ENCODE results near the gene SYT1.
"Not testable (repeated sequence)": the region's sequence is repeated elsewhere in the genome, so short reads cannot be mapped to it uniquely, and the experiment has no call there.

Gene SYT1

DNA sequence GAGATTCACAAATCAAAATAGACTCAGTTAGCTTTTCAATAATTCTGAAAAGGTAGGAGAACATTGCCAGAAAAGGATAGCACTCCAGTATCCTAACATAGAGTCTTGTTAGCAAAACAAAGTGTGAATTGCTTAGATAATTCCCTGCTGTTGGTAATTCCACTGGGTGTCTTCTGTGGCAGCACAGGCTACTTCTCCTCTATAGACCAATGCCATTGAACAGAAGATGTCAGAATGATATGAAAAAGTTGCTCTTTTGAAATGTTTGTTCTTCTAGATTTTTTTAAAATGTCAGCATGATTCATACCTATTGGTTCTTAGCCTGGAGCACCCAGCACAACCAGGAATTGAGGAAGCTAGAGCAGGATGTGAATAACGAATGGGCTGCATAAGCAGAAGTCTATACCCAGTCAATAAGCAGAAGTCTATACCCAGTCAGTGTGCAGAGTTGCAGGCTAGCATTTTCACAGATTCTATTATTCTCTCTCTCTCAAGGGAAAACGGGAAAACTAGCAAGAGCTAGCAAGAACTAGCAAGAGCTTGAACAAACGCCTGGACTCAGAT is 112.8 kb downstream of the SYT1 start:
- DNase-seq: peak; percentile 2

DNA sequence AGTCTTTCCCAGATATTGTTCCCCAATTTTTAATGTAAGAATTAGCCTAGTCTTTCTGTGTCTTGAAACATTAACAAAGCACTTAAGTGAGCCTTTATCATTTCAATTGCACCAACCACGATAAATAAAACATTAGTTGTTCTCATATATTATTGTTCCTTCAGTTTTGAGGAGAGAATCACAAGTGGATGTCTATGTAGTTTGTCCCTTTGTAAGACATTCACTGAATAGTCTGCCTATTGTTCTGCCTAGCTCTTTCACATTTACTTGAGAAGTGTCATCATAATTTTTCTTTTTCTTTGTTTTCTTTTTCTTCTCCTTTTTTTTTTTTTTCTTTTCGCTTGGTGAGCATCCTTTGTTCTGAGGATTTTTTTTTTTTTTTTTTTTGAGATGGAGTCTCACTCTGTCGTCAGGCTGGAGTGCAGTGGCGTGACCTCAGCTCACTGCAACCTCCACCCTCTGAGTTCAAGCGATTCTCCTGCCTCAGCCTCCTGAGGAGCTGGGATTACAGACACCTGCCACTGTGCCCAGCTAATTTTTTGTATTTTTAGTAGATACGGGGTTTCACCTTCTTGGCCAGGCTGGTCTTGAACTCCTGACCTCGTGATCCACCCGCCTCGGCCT is 129.7 kb downstream of the SYT1 start:
- no peak for DNase-seq

- no peak for DNase-seq
Observed at GRCh38 chr12:79000501-79000900, 135.9 kb downstream of the SYT1 start.

- no peak for DNase-seq
Observed at GRCh38 chr12:79001404-79001803, 136.8 kb downstream of the SYT1 start.

GRCh38 chr12:79006306-79006705 is 141.7 kb downstream of the SYT1 start:
- peak; percentile 6 for DNase-seq

DNA sequence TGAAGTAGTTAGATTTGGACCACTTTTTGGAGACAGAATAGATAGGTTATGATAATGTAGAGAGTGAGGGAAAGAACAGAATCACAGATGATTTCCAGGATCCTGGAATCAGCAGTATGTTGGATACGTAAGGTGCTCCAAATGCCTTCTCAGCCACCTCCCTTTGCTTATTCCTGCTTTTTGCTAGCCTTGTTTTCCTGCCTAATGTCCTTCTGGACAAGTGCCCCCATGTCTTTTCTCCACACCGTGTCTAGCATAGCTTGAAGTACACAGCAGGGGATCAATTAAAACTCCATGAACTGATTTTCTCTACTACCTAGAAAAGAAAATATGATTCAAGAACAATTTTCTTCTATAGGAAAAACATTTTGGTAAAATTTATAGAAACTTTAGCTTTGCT is 144.0 kb downstream of the SYT1 start:
- no peak for DNase-seq

DNA sequence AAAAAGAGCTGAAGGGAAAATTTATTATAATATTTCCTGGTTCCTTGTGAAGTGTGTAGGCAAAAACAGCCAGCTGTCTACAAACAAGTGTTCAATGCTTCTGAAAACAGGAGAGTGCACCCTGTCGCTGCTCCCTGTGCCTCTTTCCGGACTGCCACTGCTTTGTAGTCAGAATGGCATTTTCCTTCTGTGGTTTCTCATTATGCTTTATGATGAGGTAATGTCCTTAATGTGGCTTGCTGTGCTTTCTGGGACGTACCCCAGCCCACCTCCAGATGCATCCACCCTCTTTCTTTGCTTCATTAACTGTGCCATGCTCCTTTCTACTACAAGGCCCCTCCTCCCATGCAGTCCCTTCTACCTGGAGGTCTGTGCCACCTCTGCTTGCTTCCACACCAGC is 148.1 kb downstream of the SYT1 start:
- no peak for DNase-seq

DNA sequence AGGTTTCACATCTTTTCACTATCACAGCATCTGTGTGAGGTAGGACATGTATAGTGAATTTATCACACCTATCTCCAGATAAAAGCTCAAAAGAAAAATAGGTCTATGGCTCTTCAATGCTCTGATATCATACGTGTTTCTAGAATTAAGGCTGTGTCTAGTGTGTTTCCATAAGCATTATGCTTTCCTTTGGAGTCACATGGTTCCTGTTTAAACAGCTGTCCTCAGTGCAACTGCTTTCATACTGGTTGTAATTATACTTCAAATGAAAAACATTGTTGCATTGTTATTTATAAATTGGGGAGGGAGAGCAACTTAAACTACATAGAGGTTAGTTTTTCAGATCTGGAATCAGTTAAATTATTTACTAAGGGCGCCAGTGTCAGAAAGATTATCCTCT is 151.6 kb downstream of the SYT1 start:
- DNase-seq: no peak

GRCh38 chr12:79019672-79020071 is 155.1 kb downstream of the SYT1 start:
- DNase-seq: no peak

- DNase-seq: peak; percentile 2
Observed at GRCh38 chr12:79020106-79020505, 155.5 kb downstream of the SYT1 start.

DNA sequence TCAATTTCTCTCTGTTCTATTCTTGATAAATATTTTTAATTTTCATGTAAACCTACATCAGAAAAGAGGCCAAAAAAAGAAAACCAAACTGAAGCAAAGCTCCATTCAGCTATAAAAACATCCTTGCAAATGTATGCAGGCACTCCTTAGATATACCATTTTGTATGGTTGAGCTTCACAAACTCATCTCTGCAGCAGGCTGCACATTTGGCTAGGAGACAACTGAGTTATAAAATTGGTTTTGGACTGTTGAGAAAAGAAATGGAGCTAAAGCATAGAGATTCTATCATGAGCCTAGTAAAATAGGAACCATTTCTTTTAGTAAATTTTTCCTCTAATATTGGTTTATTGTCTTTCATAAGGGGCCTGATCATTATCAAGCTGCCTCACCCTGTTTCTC is 156.4 kb downstream of the SYT1 start:
- DNase-seq: no peak

DNA sequence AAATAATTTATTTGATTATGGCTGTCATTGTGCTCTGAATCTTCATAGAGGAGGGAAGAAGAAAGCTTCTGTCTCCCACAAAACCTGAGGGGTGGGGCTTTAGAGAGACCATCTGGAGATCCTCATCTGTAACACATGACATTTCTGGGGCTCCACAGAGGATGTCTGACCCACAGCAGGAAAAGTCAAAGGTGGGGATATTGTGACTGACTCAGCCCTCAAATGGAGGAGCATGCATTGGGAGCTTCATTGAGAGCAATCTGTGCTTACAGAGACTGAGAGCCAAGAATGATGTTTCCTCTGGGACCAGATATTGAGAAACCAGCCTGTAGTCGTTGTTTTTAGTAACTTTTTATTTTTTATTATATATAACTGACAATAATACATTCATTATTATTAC is 158.7 kb downstream of the SYT1 start:
- no peak for DNase-seq

DNA sequence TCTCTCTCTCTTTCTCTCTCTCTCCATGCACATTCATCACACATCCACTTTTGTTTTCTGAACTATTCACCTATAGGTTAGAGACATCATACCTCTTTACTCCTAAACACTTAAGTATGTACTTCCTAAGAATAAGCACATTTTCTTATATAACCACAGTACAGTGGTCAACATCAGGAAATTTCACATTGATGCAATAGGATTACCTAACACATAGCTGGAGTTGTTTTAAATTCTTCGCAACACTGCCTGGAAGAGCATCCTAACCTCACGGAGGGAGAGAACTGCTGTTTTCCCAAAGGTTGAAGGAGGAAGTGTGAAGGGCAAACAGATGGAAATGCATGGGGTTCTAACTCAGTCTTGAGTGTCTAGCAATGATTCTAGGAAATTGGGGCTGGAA is 159.2 kb downstream of the SYT1 start:
- DNase-seq: no peak

- DNase-seq: no peak
Observed at GRCh38 chr12:79033788-79034187, 169.2 kb downstream of the SYT1 start.

- not testable (repeated sequence) for DNase-seq
Observed at GRCh38 chr12:79044748-79045147, 180.2 kb downstream of the SYT1 start.

GRCh38 chr12:79045149-79045703 is 180.7 kb downstream of the SYT1 start:
- not testable (repeated sequence) for DNase-seq

- no peak for DNase-seq
Observed at GRCh38 chr12:79046021-79046420, 181.4 kb downstream of the SYT1 start.

- DNase-seq: no peak
Observed at GRCh38 chr12:79048962-79049361, 184.4 kb downstream of the SYT1 start.

DNA sequence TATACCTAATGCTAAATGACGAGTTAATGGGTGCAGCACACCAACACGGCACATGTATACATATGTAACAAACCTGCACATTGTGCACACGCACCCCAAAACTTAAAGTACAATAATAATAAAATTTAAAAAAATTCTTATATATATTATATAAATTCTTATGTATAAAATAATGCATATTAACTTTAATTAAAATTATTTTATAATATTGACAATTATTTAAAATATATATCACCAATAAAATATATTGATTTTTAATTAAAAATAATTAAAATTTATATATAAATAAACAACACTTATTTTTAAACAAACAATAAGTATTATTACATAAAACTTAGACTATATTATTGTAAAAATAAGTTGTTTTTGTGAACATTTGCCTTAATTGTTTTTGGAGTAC is 188.8 kb downstream of the SYT1 start:
- no peak for DNase-seq

DNA sequence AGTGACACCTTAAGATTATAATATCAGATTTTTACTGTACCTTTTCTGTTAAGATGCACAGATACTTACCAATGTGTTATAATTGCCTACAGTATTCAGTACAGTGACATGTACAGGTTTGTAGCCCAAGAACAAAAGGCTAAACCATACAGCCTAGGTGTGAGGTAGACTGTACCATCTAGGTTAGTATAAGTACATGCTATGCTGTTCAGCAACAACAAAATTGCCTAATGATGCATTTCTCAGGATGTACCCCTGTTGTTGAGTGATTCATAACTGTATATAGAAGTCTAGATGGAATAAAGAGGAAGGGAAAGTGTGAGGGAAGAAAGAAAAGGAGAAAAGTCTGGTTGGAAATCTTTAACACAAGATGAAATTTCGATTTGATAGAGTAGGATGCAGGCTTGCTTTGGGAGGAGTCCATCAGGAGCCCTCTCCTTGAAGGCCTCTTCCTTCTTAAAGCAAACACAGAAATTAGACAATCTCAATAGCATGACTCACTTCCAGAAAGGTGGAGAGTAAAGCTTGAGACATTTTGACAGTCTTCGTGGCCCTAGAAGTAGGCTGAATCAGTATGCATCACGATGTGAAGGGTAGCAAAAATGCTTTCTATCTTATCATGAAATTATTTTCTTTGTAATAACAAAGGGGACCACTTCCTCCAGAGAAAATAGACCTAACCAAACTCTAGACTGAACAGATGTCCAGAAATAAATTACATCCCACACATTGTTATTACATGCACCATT is 191.5 kb downstream of the SYT1 start:
- DNase-seq: peak; percentile 69

DNA sequence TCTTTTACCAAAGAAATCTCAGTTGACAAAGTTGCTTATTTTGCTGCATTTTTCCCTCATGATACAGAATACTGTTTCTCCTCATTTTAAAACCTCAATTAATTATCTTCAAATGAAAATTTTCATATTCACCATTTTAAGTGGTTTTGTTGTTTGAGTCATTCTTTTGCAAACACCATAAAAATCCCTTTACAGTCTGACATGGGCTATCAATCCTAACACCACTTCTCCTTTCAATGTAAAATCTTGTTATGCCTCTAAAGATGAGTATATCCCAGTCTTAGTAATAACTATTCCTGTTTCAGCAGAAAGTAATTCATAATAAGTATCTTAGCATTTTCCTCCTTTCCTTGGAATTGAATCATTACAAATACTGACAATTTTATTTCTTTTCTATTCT is 192.2 kb downstream of the SYT1 start:
- peak; percentile 12 for DNase-seq

DNA sequence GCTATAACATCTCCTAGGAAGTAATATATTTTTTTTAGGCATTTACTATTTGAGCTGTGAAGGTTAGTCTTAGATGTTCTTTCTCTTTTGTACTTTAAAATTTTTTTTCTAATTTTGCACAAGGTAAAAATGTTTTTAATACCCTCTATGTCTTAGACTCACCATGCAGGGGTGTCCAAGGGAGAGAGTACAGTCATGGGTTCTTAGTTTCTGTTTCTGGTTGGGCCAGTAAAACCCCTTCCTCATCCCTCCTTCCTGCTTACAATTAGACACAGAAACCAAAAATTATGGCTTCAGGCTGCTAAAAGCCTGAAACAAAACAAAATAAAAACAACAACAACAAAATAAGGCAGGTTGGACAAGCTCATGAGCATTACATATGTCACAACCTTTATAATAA is 193.0 kb downstream of the SYT1 start:
- no peak for DNase-seq

- DNase-seq: peak; percentile 76
Observed at GRCh38 chr12:79058342-79058741, 193.8 kb downstream of the SYT1 start.

- no peak for DNase-seq
Observed at GRCh38 chr12:79059557-79059956, 195.0 kb downstream of the SYT1 start.

Measured in EL (cell line).